Right atrium auricular region (tissue), 2 donors: ENCODE results near the gene AMPD2. TPM values are rescaled to one million over a fixed set of nuclear protein-coding genes. Genes with fewer than 3 reads are reported as not detected.
"Not testable (repeated sequence)": the region's sequence is repeated elsewhere in the genome, so short reads cannot be mapped to it uniquely, and the experiment has no call there.

Experiments
- DNase-seq: peaks from one replicate; pipeline ENCODE4 v3.0.0-alpha.2; 2019; ENCODE audit warnings: low spot score
- H3K27ac ChIP-seq, 2 donors: fragments of 200-600 bp; sonication (generic); 1 replicate in 1 of 2; 2 replicates in 1 of 2; pipeline ENCODE4 v1.5.1; 2016 to 2019
- H3K27me3 ChIP-seq, 2 donors: fragments of 200-600 bp; sonication (generic); one replicate each; pipeline versions ENCODE4 v1.5.1 to v1.6.0; 2017 to 2019
- H3K36me3 ChIP-seq: fragments of 200-600 bp; sonication (generic); one replicate; pipeline ENCODE4 v1.5.1; 2016
- H3K4me1 ChIP-seq, 2 donors: fragments of 200-600 bp; sonication (generic); one replicate each; pipeline versions ENCODE4 v1.5.1 to v1.6.0; 2017 to 2019
- H3K4me3 ChIP-seq, 2 donors: fragments of 200-600 bp; sonication (generic); 1 replicate in 1 of 2; 2 replicates in 1 of 2; pipeline ENCODE4 v1.5.1; 2017 to 2019; ENCODE audit warnings: mild to moderate bottlenecking in 1 of 2, moderate library complexity in 1 of 2
- H3K9me3 ChIP-seq, 2 donors: fragments of 200-600 bp; sonication (generic); one replicate each; pipeline ENCODE4 v1.5.1; 2019
- total RNA-seq, 2 donors: library from RNA; depleted of rRNA; stranded (reverse); fragments of >200 nt; gene quantifications; one replicate each; pipeline ENCODE4 v1.1.0, GENCODE V29; 2016
- TF ChIP-seq, protein P1 (sequence below), 2 donors: fragments of 200-600 bp; sonication (generic); IDR thresholded peaks; one replicate each; pipeline ENCODE4 v1.5.1; 2019; ENCODE audit warnings: antibody characterized with exemption in 2 of 2

The AMPD2 gene
- total RNA-seq, 2 donors from 2014 or later = 16.1 to 17.9 TPM

DNA sequence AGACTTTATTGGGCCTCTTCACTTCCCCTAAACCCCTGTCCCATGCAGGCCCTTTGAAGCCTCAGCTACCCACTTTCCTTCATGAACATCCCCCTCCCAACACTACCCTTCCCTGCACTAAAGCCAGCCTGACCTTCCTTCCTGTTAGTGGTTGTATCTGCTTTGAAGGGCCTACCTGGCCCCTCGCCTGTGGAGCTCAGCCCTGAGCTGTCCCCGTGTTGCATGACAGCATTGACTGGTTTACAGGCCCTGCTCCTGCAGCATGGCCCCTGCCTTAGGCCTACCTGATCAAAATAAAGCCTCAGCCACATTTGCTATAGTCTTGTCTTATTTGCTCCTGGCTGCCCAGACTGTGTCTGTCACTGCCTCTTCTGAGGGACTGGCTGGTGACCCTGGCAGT lies 41.8 kb downstream of the AMPD2 start:
- Histone ChIP-seq H3K9me3 (no peaks in the 10 kb centered on the region), H3K27ac (no peak overlapping the region), H3K27me3 (no peaks in the 10 kb centered on the region), H3K4me3 (no peak overlapping the region), H3K4me1 (peaks cover 0 to 5% of the 10 kb centered on the region in 2 donors), H3K36me3 (peaks cover 18% of the 10 kb centered on the region)
- no peak for DNase-seq
- TF ChIP-seq, protein P1, sequence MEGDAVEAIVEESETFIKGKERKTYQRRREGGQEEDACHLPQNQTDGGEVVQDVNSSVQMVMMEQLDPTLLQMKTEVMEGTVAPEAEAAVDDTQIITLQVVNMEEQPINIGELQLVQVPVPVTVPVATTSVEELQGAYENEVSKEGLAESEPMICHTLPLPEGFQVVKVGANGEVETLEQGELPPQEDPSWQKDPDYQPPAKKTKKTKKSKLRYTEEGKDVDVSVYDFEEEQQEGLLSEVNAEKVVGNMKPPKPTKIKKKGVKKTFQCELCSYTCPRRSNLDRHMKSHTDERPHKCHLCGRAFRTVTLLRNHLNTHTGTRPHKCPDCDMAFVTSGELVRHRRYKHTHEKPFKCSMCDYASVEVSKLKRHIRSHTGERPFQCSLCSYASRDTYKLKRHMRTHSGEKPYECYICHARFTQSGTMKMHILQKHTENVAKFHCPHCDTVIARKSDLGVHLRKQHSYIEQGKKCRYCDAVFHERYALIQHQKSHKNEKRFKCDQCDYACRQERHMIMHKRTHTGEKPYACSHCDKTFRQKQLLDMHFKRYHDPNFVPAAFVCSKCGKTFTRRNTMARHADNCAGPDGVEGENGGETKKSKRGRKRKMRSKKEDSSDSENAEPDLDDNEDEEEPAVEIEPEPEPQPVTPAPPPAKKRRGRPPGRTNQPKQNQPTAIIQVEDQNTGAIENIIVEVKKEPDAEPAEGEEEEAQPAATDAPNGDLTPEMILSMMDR (IDR thresholded peaks at IDR 0.05) = no peak

DNA sequence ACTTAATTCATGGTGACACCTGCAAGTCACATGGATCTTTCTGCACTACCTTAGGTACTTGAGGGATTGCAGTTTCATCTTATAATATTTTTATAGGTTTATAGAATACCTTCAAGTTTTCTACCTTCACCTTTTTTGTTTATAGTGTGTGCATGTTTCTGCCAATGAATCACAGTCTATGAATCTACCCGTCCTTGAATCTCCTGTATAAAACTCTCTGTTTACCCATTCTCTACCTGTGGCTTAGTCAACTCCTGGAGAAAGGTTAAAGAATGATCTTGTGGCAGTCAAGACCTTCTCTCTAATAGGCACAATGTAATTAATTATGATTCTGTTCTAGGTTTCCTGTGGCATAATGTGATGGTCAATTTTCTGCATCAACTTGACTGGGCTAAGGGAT lies 45.0 kb downstream of the AMPD2 start:
- H3K4me3 ChIP-seq = no peak overlapping the region

DNA sequence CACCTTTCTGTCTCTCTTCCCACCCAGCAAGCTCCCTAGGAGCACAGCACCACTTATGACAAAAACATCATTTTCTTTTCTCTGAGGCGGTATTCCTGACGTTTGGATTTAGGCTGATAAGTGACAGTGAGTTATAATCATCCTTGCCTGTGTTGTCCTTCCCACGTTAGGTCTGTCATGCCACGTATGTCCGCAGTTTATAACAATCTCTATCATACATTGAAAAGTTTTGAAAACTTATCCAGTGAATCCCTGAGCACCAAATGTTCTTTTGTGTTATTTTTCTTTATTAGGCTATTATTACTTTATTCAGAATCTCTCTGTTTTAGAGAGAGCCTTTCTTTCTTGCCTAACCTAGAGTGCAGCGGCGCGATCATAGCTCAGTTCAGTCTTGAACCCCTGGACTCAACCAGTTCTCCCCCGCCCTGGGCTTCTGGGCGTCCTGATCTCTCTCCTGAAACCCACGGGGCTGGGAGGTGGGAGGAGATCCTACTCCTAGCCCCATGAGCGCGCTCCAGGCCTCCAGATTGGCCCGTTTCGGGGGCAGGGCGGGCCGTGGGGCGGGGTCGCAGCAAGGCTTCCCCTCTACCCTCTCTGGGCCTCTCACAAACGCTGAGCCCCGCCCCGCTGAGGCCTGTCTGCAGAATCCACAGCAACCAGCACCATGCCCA lies 48.0 kb downstream of the AMPD2 start, which contains the start of gene GSTM2:
Gene GSTM2 (plus strand): TSS at position 606 of the 671 bp plus-strand sequence. CDS start 59 bp downstream, at position 665.
- no peaks in the 10 kb centered on the region for H3K4me1 ChIP-seq
- DNase-seq = peak; percentile 94
- TF ChIP-seq, protein P1 (IDR thresholded peaks at IDR 0.05) = no peak
- no peaks in the 10 kb centered on the region for H3K9me3 ChIP-seq
- peak within 1 kb of the TSS; percentile 49 to 67 for H3K4me3 ChIP-seq
- no peaks in the 10 kb centered on the region for H3K27me3 ChIP-seq
- H3K36me3 ChIP-seq = no peaks in the 10 kb centered on the region
- peak within 1 kb of the TSS; percentile 53 to 67 for H3K27ac ChIP-seq

More for the DNA sequence above, 45.0 kb downstream of the AMPD2 start:
- TF ChIP-seq, protein P1 (IDR thresholded peaks at IDR 0.05) = no peak
- H3K4me1 ChIP-seq = no peaks in the 10 kb centered on the region
- peaks cover 15% of the 10 kb centered on the region for H3K36me3 ChIP-seq
- no peak for DNase-seq
- H3K27me3 ChIP-seq = no peaks in the 10 kb centered on the region
- H3K9me3 ChIP-seq = no peaks in the 10 kb centered on the region
- H3K27ac ChIP-seq = no peak overlapping the region

DNA sequence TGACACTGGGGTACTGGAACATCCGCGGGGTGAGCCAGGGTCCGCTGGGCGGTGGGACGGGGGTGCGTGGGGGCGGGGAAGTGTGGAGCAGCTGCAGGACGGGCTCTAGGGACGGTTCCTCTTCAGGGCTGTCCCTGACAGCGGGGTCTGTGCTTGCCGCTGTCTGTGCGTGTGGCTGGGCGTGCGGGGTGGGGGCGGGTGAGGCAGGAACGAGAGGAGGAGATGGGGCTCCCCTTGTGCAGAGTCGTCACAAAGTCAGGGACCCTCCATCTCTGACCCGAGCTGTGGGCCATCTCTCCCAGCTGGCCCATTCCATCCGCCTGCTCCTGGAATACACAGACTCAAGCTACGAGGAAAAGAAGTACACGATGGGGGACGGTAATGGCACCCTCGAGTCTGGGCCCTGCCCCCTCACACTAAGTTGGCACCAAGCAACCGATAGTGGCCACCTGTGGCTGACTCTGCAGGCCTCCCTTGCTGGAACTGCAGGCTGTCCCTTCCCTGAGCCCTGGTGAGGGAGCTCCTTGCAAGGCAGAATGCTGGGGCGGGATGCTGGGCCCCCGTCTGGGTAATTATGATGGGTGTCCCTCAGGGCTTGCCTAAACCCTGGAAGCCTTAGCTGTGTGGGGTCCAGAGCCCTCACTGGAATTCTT lies 48.6 kb downstream of the AMPD2 start:
- Histone ChIP-seq H3K4me1 (no peaks in the 10 kb centered on the region), H3K27ac (peak overlapping the region; percentile 53 to 67), H3K9me3 (no peaks in the 10 kb centered on the region), H3K36me3 (no peaks in the 10 kb centered on the region), H3K4me3 (peak overlapping the region; percentile 49 to 67), H3K27me3 (no peaks in the 10 kb centered on the region)
- TF ChIP-seq, protein P1 (IDR thresholded peaks at IDR 0.05) = no peak
- no peak for DNase-seq

DNA sequence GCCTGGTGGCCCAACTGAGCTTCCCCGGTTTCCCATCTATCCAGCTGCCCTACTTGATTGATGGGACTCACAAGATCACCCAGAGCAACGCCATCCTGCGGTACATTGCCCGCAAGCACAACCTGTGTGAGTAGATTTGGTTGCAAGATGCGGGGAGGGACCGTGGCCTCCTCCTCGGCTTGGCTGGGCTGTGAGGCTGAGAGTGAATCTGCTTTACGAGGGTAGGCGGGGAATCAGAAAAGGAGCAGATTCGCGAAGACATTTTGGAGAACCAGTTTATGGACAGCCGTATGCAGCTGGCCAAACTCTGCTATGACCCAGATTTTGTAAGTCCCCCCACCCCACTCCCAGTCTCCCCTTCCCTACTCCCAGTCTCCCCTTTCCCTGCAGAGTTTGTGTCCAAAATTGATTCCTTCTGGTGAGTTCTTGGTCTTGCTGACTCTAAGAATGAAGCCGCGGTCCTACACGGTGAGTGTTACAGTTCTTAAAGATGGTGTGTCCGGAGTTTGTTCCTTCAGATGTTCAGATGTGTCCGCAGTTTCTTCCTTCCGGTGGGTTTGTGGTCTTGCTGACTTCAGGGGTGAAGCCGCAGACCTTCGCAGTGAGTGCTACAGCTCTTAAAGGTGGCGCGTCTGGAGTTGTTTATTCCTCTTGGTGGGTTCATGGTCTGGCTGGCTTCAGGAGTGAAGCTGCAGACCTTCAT lies 49.8 kb downstream of the AMPD2 start:
- H3K4me3 ChIP-seq = no peak overlapping the region
- TF ChIP-seq, protein P1 (IDR thresholded peaks at IDR 0.05) = no peak
- no peaks in the 10 kb centered on the region for H3K27me3 ChIP-seq
- no peaks in the 10 kb centered on the region for H3K4me1 ChIP-seq
- DNase-seq = no peak
- no peaks in the 10 kb centered on the region for H3K9me3 ChIP-seq
- no peak overlapping the region for H3K27ac ChIP-seq
- no peaks in the 10 kb centered on the region for H3K36me3 ChIP-seq

DNA sequence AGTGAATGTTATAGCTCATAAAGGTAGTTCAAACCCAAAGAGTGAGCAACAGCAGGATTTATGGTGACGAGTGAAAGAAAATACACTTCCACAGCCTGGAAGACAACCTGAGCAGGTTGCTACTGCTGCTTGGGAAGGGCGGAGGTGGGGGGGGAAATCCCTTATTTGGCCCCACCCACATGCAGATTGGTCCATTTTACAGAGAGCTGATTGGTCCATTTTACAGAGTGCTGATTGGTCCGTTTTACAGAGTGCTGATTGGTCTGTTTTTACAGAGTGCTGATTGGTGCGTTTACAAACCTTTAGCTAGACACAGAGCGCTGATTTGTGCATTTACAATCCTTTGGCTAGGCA lies 50.3 kb downstream of the AMPD2 start:
- not testable (repeated sequence) for H3K27ac ChIP-seq, H3K9me3 ChIP-seq, H3K27me3 ChIP-seq, H3K4me1 ChIP-seq, H3K36me3 ChIP-seq, DNase-seq, H3K4me3 ChIP-seq
